ENCODE results near the gene CFAP20DC.

CFAP20DC gene

DNA sequence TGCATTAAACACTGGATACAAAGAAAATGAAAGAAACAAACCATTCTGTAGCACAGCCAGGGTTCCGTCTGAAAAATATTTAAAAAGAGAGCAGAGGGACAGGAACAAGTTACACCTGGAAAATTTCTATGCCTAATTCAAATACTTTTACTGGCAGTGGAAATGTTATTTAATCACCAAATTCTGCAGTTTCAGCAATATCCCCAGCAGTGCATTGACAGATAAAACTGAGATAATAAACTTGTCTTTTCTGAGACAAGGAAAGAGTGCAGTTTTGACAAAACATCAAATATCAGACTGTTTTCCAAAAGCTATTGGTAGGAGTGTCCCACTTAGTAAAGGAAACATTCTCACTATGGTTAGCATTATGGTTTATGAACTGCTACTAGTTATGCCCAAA is 209.9 kb downstream of the CFAP20DC start (continued):
- TF ChIP-seq GLI2 (tag by site-specific recombination; IDR thresholded peaks at IDR 0.05; ENCODE audit: borderline replicate concordance, low read depth) (no peak), ZBTB8A (tag by site-specific recombination; IDR thresholded peaks at IDR 0.05) (no peak)
- TF ChIP-seq, protein P1, sequence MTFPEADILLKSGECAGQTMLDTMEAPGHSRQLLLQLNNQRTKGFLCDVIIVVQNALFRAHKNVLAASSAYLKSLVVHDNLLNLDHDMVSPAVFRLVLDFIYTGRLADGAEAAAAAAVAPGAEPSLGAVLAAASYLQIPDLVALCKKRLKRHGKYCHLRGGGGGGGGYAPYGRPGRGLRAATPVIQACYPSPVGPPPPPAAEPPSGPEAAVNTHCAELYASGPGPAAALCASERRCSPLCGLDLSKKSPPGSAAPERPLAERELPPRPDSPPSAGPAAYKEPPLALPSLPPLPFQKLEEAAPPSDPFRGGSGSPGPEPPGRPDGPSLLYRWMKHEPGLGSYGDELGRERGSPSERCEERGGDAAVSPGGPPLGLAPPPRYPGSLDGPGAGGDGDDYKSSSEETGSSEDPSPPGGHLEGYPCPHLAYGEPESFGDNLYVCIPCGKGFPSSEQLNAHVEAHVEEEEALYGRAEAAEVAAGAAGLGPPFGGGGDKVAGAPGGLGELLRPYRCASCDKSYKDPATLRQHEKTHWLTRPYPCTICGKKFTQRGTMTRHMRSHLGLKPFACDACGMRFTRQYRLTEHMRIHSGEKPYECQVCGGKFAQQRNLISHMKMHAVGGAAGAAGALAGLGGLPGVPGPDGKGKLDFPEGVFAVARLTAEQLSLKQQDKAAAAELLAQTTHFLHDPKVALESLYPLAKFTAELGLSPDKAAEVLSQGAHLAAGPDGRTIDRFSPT (tag by site-specific recombination; IDR thresholded peaks at IDR 0.05) = no peak

DNA sequence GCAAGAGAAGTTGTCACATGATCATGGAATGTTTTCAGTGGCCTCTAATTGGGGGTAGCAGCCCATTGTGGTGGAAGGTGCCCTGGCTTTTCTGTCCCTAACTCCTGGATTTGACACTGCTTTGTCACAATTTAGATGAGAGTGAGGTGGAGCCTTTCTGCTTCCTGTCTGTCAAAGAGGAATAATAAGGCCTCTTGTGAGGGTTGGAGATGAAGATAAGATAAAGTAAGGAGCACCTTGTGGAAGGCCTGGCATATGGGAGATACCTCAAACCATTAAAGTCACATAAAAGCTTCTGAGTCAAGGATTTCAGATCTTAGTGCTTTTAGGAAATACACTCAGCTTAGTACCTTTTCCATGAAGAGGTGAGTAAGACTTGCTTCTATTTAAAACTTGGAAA is 210.6 kb downstream of the CFAP20DC start:
- CTCF ChIA-PET = interaction anchor here (5.2 kb wide), 1 partner anchor 15 kb away, joined by 29 read pairs; no protein-coding TSS in a partner anchor
- H3K9me3 ChIP-seq (ENCODE audit: control insufficient read depth, insufficient read depth, low read depth, low read length) = no peaks in the 10 kb centered on the region
- POLR2A ChIA-PET = no interaction called here
- no peak for TF ChIP-seq ZNF221 (tag by site-specific recombination; IDR thresholded peaks at IDR 0.05; ENCODE audit: borderline replicate concordance)
- no peak for TF ChIP-seq ZNF660 (tag by site-specific recombination; IDR thresholded peaks at IDR 0.05)
- TF ChIP-seq, protein P2, sequence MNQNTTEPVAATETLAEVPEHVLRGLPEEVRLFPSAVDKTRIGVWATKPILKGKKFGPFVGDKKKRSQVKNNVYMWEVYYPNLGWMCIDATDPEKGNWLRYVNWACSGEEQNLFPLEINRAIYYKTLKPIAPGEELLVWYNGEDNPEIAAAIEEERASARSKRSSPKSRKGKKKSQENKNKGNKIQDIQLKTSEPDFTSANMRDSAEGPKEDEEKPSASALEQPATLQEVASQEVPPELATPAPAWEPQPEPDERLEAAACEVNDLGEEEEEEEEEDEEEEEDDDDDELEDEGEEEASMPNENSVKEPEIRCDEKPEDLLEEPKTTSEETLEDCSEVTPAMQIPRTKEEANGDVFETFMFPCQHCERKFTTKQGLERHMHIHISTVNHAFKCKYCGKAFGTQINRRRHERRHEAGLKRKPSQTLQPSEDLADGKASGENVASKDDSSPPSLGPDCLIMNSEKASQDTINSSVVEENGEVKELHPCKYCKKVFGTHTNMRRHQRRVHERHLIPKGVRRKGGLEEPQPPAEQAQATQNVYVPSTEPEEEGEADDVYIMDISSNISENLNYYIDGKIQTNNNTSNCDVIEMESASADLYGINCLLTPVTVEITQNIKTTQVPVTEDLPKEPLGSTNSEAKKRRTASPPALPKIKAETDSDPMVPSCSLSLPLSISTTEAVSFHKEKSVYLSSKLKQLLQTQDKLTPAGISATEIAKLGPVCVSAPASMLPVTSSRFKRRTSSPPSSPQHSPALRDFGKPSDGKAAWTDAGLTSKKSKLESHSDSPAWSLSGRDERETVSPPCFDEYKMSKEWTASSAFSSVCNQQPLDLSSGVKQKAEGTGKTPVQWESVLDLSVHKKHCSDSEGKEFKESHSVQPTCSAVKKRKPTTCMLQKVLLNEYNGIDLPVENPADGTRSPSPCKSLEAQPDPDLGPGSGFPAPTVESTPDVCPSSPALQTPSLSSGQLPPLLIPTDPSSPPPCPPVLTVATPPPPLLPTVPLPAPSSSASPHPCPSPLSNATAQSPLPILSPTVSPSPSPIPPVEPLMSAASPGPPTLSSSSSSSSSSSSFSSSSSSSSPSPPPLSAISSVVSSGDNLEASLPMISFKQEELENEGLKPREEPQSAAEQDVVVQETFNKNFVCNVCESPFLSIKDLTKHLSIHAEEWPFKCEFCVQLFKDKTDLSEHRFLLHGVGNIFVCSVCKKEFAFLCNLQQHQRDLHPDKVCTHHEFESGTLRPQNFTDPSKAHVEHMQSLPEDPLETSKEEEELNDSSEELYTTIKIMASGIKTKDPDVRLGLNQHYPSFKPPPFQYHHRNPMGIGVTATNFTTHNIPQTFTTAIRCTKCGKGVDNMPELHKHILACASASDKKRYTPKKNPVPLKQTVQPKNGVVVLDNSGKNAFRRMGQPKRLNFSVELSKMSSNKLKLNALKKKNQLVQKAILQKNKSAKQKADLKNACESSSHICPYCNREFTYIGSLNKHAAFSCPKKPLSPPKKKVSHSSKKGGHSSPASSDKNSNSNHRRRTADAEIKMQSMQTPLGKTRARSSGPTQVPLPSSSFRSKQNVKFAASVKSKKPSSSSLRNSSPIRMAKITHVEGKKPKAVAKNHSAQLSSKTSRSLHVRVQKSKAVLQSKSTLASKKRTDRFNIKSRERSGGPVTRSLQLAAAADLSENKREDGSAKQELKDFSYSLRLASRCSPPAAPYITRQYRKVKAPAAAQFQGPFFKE (tag by site-specific recombination; IDR thresholded peaks at IDR 0.05; ENCODE audit: borderline replicate concordance) = no peak
- TF ChIP-seq, protein P3, sequence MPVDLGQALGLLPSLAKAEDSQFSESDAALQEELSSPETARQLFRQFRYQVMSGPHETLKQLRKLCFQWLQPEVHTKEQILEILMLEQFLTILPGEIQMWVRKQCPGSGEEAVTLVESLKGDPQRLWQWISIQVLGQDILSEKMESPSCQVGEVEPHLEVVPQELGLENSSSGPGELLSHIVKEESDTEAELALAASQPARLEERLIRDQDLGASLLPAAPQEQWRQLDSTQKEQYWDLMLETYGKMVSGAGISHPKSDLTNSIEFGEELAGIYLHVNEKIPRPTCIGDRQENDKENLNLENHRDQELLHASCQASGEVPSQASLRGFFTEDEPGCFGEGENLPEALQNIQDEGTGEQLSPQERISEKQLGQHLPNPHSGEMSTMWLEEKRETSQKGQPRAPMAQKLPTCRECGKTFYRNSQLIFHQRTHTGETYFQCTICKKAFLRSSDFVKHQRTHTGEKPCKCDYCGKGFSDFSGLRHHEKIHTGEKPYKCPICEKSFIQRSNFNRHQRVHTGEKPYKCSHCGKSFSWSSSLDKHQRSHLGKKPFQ (tag by site-specific recombination; IDR thresholded peaks at IDR 0.05) = no peak
- no peak for TF ChIP-seq ZNF621 (tag by site-specific recombination; IDR thresholded peaks at IDR 0.05)
- TF ChIP-seq ZNF677 (tag by site-specific recombination; IDR thresholded peaks at IDR 0.05) = no peak
- TF ChIP-seq, protein P4, sequence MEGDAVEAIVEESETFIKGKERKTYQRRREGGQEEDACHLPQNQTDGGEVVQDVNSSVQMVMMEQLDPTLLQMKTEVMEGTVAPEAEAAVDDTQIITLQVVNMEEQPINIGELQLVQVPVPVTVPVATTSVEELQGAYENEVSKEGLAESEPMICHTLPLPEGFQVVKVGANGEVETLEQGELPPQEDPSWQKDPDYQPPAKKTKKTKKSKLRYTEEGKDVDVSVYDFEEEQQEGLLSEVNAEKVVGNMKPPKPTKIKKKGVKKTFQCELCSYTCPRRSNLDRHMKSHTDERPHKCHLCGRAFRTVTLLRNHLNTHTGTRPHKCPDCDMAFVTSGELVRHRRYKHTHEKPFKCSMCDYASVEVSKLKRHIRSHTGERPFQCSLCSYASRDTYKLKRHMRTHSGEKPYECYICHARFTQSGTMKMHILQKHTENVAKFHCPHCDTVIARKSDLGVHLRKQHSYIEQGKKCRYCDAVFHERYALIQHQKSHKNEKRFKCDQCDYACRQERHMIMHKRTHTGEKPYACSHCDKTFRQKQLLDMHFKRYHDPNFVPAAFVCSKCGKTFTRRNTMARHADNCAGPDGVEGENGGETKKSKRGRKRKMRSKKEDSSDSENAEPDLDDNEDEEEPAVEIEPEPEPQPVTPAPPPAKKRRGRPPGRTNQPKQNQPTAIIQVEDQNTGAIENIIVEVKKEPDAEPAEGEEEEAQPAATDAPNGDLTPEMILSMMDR (tag by site-specific recombination; IDR thresholded peaks at IDR 0.05) = no peak
- no peak for TF ChIP-seq YY1 (tag by site-specific recombination; IDR thresholded peaks at IDR 0.05)
- no peak overlapping the region for H3K4me3 ChIP-seq (ENCODE audit: low read depth, low read length)
- no peaks in the 10 kb centered on the region for H3K4me1 ChIP-seq (ENCODE audit: control insufficient read depth, insufficient read depth, low read length)
- no peak overlapping the region for H3K27ac ChIP-seq (ENCODE audit: extremely low read depth, low read depth, low read length)
- no peaks in the 10 kb centered on the region for H3K36me3 ChIP-seq (ENCODE audit: control insufficient read depth in 2 of 2, insufficient read depth in 1 of 2, low read length in 2 of 2)

DNA sequence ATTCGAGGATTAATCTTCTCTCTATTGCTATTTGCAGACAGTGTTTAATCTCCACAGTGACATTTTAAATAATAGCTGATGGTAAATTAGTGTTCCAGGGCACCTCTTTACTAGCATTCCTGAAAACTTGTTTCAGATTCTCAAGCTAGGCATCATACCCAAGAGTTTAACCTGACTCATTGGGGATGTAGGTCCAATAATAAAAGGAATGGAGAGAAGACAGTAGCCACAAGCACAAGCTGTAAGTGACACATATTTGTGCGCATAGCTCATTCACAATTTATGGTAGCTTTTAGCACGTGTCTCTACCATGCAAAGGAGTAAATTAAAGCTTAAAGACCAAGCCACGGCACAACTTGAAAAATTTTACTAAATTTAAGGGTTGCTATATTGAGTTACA is 212.0 kb downstream of the CFAP20DC start:
- ChIA-PET POLR2A (no interaction called here), CTCF (interaction anchor here (0.5 to 5.2 kb wide), 2 partner anchors 14 to 218 kb away, joined by 3 to 29 read pairs; no protein-coding TSS in a partner anchor)
- Histone ChIP-seq H3K27ac (ENCODE audit: extremely low read depth, low read depth, low read length) (no peak overlapping the region), H3K4me3 (ENCODE audit: low read depth, low read length) (no peak overlapping the region), H3K4me1 (ENCODE audit: control insufficient read depth, insufficient read depth, low read length) (no peaks in the 10 kb centered on the region), H3K9me3 (ENCODE audit: control insufficient read depth, insufficient read depth, low read depth, low read length) (no peaks in the 10 kb centered on the region), H3K36me3 (ENCODE audit: control insufficient read depth in 2 of 2, insufficient read depth in 1 of 2, low read length in 2 of 2) (no peaks in the 10 kb centered on the region)
- TF ChIP-seq ZNF23 (tag by site-specific recombination; IDR thresholded peaks at IDR 0.05; ENCODE audit: borderline replicate concordance) (no peak), ZNF549 (tag by site-specific recombination; IDR thresholded peaks at IDR 0.05) (no peak), BCL11A (tag by site-specific recombination; IDR thresholded peaks at IDR 0.05; ENCODE audit: low read depth) (no peak), ZNF354C (tag by site-specific recombination; IDR thresholded peaks at IDR 0.05; ENCODE audit: borderline replicate concordance, low read depth) (no peak), ZBTB7A (tag by site-specific recombination; IDR thresholded peaks at IDR 0.05; ENCODE audit: low read depth) (no peak), ZNF394 (tag by site-specific recombination; IDR thresholded peaks at IDR 0.05; ENCODE audit: borderline replicate concordance) (no peak)
- TF ChIP-seq, protein P5, sequence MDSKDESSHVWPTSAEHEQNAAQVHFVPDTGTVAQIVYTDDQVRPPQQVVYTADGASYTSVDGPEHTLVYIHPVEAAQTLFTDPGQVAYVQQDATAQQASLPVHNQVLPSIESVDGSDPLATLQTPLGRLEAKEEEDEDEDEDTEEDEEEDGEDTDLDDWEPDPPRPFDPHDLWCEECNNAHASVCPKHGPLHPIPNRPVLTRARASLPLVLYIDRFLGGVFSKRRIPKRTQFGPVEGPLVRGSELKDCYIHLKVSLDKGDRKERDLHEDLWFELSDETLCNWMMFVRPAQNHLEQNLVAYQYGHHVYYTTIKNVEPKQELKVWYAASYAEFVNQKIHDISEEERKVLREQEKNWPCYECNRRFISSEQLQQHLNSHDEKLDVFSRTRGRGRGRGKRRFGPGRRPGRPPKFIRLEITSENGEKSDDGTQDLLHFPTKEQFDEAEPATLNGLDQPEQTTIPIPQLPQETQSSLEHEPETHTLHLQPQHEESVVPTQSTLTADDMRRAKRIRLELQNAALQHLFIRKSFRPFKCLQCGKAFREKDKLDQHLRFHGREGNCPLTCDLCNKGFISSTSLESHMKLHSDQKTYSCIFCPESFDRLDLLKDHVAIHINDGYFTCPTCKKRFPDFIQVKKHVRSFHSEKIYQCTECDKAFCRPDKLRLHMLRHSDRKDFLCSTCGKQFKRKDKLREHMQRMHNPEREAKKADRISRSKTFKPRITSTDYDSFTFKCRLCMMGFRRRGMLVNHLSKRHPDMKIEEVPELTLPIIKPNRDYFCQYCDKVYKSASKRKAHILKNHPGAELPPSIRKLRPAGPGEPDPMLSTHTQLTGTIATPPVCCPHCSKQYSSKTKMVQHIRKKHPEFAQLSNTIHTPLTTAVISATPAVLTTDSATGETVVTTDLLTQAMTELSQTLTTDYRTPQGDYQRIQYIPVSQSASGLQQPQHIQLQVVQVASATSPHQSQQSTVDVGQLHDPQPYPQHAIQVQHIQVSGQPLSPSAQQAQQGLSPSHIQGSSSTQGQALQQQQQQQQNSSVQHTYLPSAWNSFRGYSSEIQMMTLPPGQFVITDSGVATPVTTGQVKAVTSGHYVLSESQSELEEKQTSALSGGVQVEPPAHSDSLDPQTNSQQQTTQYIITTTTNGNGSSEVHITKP (tag by site-specific recombination; IDR thresholded peaks at IDR 0.05) = no peak

Data from HEK293 (cell line).